Heart left ventricle (tissue), 16 donors: Measurements from ENCODE around the gene STON2. TPM values are rescaled to one million over a fixed set of nuclear protein-coding genes. Genes with fewer than 3 reads are reported as not detected.

Experiments
- ATAC-seq, 4 donors: fragments of 200-7000 bp; cut with Tn5 transposase; one replicate each; pipeline ENCODE4 v1.9.1; 2020 to 2022; ENCODE audit warnings: moderate library complexity in 4 of 4, mild to moderate bottlenecking in 3 of 4, moderate number of reproducible peaks in 1 of 4
- DNase-seq, 5 donors: peaks; one replicate each; pipeline ENCODE4 v3.0.0-alpha.2; 2020
- H3K27ac ChIP-seq, 12 donors: fragments of 200-600 bp; sonication (generic) in 4 of 12; one replicate each; pipeline versions ENCODE4 v1.5.0 to v1.8.0; 2016 to 2022; ENCODE audit warnings: mild to moderate bottlenecking in 2 of 12
- H3K27me3 ChIP-seq, 9 donors: fragments of 200-600 bp; sonication (generic) in 2 of 9; one replicate each; pipeline versions ENCODE4 v1.5.1 to v1.8.0; 2016 to 2022; ENCODE audit warnings: mild to moderate bottlenecking in 3 of 9
- H3K36me3 ChIP-seq, 9 donors: fragments of 200-600 bp; sonication (generic) in 2 of 9; one replicate each; pipeline versions ENCODE4 v1.5.0 to v1.8.0; 2018 to 2022; ENCODE audit warnings: mild to moderate bottlenecking in 2 of 9
- H3K4me1 ChIP-seq, 12 donors: fragments of 200-600 bp; sonication (generic) in 4 of 12; one replicate each; pipeline versions ENCODE4 v1.5.0 to v1.8.0; 2016 to 2022; ENCODE audit warnings: mild to moderate bottlenecking in 3 of 12
- H3K4me3 ChIP-seq, 12 donors: fragments of 200-600 bp; sonication (generic) in 4 of 12; one replicate each; pipeline versions ENCODE4 v1.5.0 to v1.8.0; 2017 to 2022; ENCODE audit warnings: mild to moderate bottlenecking in 9 of 12, moderate library complexity in 4 of 12
- H3K9me3 ChIP-seq, 12 donors: fragments of 200-600 bp; sonication (generic) in 4 of 12; one replicate each; pipeline versions ENCODE4 v1.5.0 to v1.8.0; 2016 to 2022; ENCODE audit warnings: mild to moderate bottlenecking in 1 of 12
- POLR2A ChIP-seq, 2 donors: fragments of 450-650 bp; IDR thresholded peaks; one replicate each; pipeline ENCODE4 v1.6.1; 2017; ENCODE audit warnings: antibody characterized with exemption in 2 of 2, mild to moderate bottlenecking in 2 of 2, moderate library complexity in 2 of 2
- WGBS, 4 donors: extraction: QIAGEN DNeasy Blood & Tissue Kit in 2 of 4; methylation state at CpG; one replicate each; pipeline versions ENCODE4 v1.1.5 to v1.1.7; 2013 to 2018; 5-methylcytosine and 5-hydroxymethylcytosine counted together
- intact Hi-C, 10 donors: fragments of 100-400 bp; cut with DNase I; formaldehyde crosslinking; loops; one replicate each; pipeline versions ENCODE4 v1.11.1 to v1.14.2; 2022
- polyA plus RNA-seq, 2 donors: library from polyadenylated mRNA; stranded (reverse); fragments of 200-250 nt; gene quantifications; one replicate each; pipeline ENCODE4 v1.2.3, GENCODE V29; 2013
- total RNA-seq, 9 donors: library from RNA; depleted of rRNA in 2 of 9; stranded (reverse); fragments of >200 nt in 2 of 9; fragmentation: NEBNext Ultra II Directional in 3 of 9; extraction: Animal tissue kit (Norgen Biotek cat#: 25700) in 3 of 9; gene quantifications; one replicate each; pipeline versions ENCODE4 v1.1.0 to v1.2.4, GENCODE V29; 2016 to 2023
- TF ChIP-seq, protein P1 (sequence below), 12 donors: fragments of 200-600 bp; sonication (generic) in 4 of 12; IDR thresholded peaks; one replicate each; pipeline versions ENCODE4 v1.5.0 to v1.8.0; 2018 to 2022; ENCODE audit warnings: antibody characterized with exemption in 12 of 12, mild to moderate bottlenecking in 5 of 12
- donor health status: ischemic (EF 13 %, LVEDD 7.1; RV severe dilation, severe dysfunction).
- donor health status: healthy with polysubstance abuse.
- donor health status: DM: no; HTN: yes; CAD: no.
- donor health status: DM: no; HTN: no; CAD: no.
- donor health status: ischemic (EF 25% LVEDD 6.9; RV normal size, moderate dysfunction).
- donor health status: ischemic (EF 25% LVEDD 5.7; RV mildly dilated, moderate dysfunction).
- donor health status: healthy.
- donor health status: DM: yes; HTN: yes; CAD: no.
- donor health status: ischemic (EF 35%, LVEDD 5.7; RV mildly dilated, moderate dysfunction).
- donor health status: nonischemic (EF 11% LVEDD 7.7; RV severe dilation, severe dysfunction).
- donor health status: DM: yes; HTN: yes; CAD: no.
- donor health status: PGD.
- donor health status: ischemic (EF 29% LVEDD 5.4; RV normal size, mild dysfunction).
- donor health status: nonischemic (EF 23%, LVEDD 6.1; RV moderate dilation, normal function).

Gene STON2
- total and polyA plus RNA-seq, 11 donors = 0.28 to 27.5 (median 7.0) TPM

DNA sequence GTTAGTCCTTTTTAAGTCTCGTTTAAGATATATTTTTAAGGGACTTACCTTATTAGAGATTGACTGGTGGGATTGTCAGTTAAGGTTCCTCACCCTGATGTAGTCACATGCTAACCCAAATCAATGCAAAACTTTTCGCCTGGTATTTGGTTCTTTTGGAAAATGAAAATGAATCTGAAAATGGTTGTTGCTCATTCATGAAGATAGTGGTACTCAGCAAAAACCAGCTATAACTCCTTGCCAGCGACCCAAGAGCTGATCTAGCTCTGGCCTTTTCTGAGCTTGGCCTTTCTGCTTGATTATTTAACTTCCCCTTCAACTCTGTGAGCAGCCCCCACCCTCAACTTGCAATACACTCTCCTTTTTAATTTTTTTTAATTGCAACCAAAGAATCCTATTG lies 94.4 kb downstream of the STON2 start:
- no peak for DNase-seq
- TF ChIP-seq, protein P1, sequence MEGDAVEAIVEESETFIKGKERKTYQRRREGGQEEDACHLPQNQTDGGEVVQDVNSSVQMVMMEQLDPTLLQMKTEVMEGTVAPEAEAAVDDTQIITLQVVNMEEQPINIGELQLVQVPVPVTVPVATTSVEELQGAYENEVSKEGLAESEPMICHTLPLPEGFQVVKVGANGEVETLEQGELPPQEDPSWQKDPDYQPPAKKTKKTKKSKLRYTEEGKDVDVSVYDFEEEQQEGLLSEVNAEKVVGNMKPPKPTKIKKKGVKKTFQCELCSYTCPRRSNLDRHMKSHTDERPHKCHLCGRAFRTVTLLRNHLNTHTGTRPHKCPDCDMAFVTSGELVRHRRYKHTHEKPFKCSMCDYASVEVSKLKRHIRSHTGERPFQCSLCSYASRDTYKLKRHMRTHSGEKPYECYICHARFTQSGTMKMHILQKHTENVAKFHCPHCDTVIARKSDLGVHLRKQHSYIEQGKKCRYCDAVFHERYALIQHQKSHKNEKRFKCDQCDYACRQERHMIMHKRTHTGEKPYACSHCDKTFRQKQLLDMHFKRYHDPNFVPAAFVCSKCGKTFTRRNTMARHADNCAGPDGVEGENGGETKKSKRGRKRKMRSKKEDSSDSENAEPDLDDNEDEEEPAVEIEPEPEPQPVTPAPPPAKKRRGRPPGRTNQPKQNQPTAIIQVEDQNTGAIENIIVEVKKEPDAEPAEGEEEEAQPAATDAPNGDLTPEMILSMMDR (IDR thresholded peaks at IDR 0.05) = no peak
- no peak for TF ChIP-seq POLR2A (IDR thresholded peaks at IDR 0.05)
- peaks cover 0 to 9% (median 0%) of the 10 kb centered on the region in 12 donors for H3K4me1 ChIP-seq
- peaks cover 0 to 6% (median 0%) of the 10 kb centered on the region in 9 donors for H3K27me3 ChIP-seq
- no peaks in the 10 kb centered on the region for H3K36me3 ChIP-seq
- no peaks in the 10 kb centered on the region for H3K9me3 ChIP-seq
- no peak for ATAC-seq
- no peak overlapping the region for H3K27ac ChIP-seq
- WGBS, 4 donors = 83 to 87% (median 84%) methylated on average over 3 of the region's 3 CpGs
- no peak overlapping the region for H3K4me3 ChIP-seq
- intact Hi-C loops = no loop called here

DNA sequence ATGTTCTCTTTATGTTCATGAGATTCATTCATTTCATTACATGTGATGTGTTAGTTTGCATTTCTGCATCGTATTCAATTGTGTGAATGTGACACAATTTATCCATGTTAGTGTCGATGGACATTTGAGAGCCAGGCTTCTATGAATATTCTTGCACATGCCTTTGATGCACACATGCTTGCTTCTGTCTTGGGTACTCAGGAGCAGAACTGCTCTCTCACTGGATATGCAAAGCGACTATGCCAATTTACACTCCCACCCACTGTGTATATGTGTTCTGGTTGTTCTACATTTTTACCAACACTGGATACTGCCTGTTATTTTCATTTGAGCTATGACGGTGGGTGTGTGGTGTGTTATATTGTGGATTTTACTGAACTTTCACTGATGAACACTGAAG lies 95.1 kb downstream of the STON2 start:
- Histone ChIP-seq H3K4me3 (no peak overlapping the region), H3K36me3 (no peaks in the 10 kb centered on the region), H3K27ac (no peak overlapping the region), H3K4me1 (peaks cover 0 to 9% (median 0%) of the 10 kb centered on the region in 12 donors), H3K9me3 (no peaks in the 10 kb centered on the region), H3K27me3 (peaks cover 0 to 6% (median 0%) of the 10 kb centered on the region in 9 donors)
- intact Hi-C loops = no loop called here
- DNase-seq = no peak
- ATAC-seq = no peak
- TF ChIP-seq, protein P1 (IDR thresholded peaks at IDR 0.05) = no peak
- TF ChIP-seq POLR2A (IDR thresholded peaks at IDR 0.05) = no peak
- WGBS, 4 donors = 81 to 97% (median 92%) methylated on average over 4 of the region's 4 CpGs

DNA sequence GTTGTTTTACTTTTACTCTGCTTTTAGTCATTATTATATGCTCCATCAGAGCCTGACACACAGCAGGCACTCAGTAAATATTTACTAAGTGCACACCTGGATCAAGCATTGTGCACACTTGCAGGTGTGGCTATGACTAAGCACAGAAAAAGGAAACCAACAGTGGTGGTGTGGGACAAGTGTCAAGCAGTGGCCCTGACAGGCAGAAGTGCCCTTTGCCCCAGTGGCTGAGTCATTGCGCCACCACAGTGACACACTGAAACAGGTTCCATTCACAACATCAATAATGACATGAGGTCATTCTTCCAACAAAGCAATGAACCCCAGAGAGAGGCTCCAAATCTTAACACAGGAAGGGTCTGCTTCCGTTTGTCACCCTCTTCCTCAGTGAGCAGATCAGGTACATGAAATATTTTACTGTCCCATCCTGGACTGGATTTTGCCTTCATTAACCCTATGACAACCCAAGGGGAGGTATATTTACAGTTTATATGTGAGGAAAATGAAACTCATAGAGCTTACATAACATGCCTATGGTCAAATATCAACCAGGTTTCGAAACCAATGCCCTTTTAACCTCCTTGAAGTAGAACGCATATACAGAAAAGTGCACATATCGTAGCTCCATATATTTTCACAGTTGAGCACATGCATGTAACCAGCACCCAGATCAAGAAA lies 96.7 kb downstream of the STON2 start:
- H3K36me3 ChIP-seq = no peaks in the 10 kb centered on the region
- H3K9me3 ChIP-seq = no peaks in the 10 kb centered on the region
- intact Hi-C loops = no loop called here
- H3K4me1 ChIP-seq = peaks cover 0 to 9% (median 0%) of the 10 kb centered on the region in 12 donors
- 68 to 73% (median 72%) methylated on average over 5 of the region's 5 CpGs for WGBS, 4 donors
- peak in 2 of 5 donors; percentile 32 to 70 for DNase-seq
- TF ChIP-seq POLR2A (IDR thresholded peaks at IDR 0.05) = no peak
- TF ChIP-seq, protein P1 (IDR thresholded peaks at IDR 0.05) = no peak
- H3K4me3 ChIP-seq = no peak overlapping the region
- ATAC-seq = peak in 2 of 4 donors; percentile 39 to 45
- H3K27ac ChIP-seq = no peak overlapping the region
- no peaks in the 10 kb centered on the region for H3K27me3 ChIP-seq

DNA sequence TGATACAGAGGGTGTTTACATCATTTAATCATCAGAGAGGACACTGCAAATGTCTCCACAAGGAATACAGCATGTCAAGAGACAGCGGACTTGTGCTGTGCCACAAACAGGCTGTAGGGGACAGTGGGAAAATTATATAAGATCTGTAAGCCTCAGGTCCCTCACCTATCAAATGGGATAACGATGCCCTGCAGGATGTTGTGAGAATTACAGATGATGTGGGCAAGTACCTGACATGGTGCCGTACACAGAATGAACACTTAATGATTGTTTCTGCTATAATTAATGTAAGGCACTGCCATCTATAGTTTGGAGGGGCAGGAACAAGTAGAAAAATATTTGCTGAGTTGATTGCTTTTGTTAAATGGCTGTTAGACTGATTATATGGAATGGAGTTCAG lies 97.5 kb downstream of the STON2 start:
- no peak for ATAC-seq
- Histone ChIP-seq H3K9me3 (no peaks in the 10 kb centered on the region), H3K36me3 (no peaks in the 10 kb centered on the region), H3K4me3 (no peak overlapping the region), H3K27me3 (no peaks in the 10 kb centered on the region), H3K4me1 (peaks cover 0 to 9% (median 0%) of the 10 kb centered on the region in 12 donors), H3K27ac (no peak overlapping the region)
- intact Hi-C loops = no loop called here
- TF ChIP-seq, protein P1 (IDR thresholded peaks at IDR 0.05) = no peak
- no peak for TF ChIP-seq POLR2A (IDR thresholded peaks at IDR 0.05)
- 81 to 90% (median 85%) methylated on average over 3 of the region's 3 CpGs for WGBS, 4 donors
- DNase-seq = no peak
